H4 (cell line): ENCODE measurements around the gene TMSB10. TPM values are rescaled to one million over a fixed set of nuclear protein-coding genes. Genes with fewer than 3 reads are reported as not detected.
"Not testable (repeated sequence)": the region's sequence is repeated elsewhere in the genome, so short reads cannot be mapped to it uniquely, and the experiment has no call there.

Experiments used
- DNase-seq: peaks from one replicate; pipeline ENCODE4 v3.0.0-alpha.2; 2015; ENCODE audit warnings: low spot score
- total RNA-seq: library from RNA; depleted of rRNA; stranded (reverse); fragments of >200 nt; shearing (Covaris generic); gene quantifications from 2 replicates; pipeline ENCODE4 v1.2.3, GENCODE V29; 2014; rRNA removed

Gene TMSB10
- 4,471 and 5,260 TPM in 2 replicates for total RNA-seq

DNA sequence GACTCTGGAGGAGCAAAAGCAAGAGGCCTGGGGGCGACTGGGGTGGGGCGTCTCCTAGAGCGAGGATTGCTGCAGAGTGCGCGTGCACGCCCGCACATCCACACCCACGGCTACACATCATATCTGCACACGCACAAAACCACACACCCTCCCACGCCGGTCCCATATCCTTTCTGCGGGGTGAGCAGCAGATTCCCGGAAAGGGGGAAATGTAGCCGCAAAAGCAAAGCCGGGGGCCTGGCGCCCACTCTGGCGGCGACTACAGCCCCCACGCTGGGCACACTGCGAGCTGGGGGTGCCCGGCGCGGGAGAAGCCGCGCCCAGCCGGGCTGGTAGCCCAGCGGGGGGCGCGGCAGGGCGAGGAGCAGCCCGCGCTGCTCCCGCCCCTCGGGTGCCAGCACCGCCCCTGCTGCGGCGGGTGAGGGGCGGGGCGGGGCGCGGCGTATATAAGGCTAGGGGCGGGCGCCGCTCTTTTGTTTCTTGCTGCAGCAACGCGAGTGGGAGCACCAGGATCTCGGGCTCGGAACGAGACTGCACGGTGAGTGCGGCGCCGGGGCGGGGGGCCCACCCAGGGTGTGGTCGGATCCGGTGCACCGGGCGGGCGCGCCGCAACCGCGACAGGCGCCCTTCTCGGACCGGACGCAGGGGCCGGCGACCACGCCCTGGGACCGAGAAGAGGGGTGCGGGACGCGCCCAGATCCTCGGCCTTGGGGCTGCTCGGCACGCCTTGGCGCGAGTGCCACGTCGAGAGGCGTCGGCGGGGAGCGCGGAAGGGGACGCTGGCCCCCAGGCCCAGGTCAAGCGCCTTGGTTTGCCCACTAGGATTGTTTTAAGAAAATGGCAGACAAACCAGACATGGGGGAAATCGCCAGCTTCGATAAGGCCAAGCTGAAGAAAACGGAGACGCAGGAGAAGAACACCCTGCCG lies at the start of gene TMSB10:
Gene TMSB10 (plus strand): TSS at position 476 of the 927 bp plus-strand sequence.
- peak; percentile 79 for DNase-seq

DNA sequence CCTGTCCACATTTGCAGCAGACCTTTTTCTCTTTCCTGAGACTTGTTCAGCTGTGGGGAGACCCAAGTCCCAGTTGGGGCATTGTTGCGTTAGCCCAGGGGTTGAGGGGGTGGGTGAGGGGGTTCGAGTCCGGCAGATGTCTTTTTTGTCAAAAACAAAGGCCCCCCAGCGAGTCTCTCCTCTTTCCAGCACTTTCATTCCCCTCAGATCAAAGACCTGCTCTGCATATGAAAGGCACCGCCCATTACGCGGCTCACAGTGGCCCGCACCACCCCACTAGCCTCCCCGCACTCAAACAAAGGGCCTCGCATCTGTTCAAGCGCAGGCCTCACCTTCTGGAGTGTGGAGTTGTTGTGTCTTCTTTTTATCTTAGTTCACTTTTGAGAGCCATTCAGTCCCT lies 49.7 kb upstream of the TMSB10 start:
- DNase-seq: no peak

DNA sequence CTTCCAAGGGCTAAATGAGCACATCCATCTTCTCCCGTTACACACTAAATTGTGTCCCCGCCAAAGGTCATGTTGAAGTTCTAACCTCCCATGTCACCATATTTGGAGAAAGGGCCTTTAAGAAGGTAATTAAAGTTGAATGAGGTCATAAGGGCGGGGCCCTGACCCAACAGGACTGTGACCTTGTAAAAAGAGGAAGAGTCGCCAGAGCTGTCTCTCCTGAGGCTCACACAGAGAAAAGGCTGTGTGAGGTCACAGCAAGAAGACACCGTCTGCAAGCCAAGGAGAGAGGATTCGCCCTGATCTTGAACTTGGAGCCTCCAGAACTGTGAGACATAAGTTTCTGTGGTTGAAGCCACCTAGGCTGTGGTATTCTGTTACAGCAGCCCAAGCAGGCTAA lies 48.7 kb upstream of the TMSB10 start:
- DNase-seq: no peak

DNA sequence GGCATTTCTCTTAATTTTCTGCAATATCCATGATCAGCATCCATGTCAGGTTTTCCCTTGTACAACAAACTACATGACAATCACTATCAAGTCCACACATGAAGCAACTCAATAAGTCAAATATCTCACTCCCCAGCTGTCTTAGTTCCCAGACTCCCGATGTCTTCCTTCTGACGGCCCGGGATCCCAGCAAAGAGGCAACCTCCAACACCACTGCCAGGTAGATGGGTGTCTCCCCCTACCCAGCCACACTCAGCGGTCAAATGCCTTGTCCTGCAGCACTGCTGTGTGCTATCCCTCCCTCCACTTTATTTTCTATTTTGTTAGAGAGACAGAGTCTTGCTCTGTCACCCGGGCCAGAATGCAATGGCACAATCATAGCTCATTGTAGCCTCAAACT lies 47.9 kb upstream of the TMSB10 start:
- no peak for DNase-seq

DNA sequence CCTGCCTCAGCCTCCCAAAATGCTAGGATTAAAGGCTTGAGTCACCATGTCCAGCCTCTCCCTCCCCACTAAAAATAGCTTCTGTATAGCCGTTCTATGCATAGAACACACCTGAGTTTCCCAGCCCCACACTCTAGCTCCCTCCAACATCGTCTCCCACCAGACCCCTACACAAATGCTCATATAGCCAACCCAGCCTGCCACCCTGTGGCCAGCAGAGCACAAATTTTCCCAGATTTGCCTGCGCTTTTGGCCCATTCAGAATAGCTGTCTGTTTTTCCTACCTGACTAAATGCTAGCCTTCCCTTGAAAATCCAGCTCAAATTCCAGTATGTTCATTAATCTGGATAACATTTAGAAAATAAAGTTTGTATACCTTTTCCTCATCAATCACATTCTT lies 47.3 kb upstream of the TMSB10 start:
- no peak for DNase-seq

DNA sequence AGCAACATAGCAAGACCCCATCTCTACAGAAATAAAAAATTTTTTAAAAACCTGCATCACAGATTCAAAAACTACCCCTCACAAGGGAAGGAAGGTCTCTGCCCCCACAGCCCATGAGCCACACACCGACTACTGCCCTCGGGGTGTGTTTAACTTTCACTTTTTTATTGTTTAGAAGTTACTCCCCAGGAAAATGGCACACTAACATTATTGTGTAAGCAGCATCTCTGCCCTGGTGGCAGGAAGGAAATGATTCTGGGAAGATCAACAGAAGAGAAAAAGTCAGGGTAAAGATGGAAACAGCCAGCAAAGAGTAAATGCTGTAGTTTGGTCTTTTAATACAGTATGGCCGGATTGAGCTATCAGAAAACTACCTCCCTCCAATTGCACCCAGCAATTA lies 46.5 kb upstream of the TMSB10 start:
- no peak for DNase-seq

DNA sequence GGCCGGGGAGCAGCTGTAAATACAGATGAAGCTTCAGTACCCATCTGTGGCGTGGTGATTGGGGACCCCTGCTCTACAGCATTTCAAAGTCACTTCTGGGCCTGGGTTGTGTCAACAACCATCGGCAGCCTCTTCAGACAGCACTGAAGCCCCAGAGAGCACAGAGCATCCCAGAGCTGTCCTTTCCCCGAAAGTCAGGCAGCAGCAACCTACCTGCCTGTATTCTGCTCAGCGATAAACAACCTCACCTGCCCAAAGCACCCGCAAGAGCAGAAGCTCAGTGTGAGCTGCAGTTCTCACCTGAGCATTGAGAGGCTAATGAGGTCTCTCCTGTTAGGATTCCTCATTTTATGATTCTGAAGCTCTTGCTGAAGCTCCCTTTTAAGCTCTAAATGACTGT lies 43.9 kb upstream of the TMSB10 start:
- DNase-seq: no peak

DNA sequence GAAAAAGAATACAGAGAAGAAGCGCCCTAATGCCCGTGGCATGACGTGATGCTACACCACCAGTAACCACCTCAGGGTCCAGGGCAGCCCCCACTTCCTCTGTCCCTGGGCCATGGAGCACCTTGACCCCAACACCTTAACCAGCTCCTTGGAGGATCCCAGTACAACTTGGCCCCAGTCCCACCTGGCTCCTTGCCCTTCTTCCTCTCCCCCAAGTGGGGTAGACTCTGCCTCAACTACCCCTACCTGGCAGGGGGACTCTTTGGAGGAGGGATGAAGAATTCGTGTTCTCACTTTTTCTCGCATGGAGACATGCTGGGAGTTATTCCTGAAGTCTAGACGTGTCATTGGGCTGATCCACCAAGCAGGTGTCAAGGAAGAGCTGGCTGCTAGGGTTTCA lies 43.5 kb upstream of the TMSB10 start:
- DNase-seq: no peak

DNA sequence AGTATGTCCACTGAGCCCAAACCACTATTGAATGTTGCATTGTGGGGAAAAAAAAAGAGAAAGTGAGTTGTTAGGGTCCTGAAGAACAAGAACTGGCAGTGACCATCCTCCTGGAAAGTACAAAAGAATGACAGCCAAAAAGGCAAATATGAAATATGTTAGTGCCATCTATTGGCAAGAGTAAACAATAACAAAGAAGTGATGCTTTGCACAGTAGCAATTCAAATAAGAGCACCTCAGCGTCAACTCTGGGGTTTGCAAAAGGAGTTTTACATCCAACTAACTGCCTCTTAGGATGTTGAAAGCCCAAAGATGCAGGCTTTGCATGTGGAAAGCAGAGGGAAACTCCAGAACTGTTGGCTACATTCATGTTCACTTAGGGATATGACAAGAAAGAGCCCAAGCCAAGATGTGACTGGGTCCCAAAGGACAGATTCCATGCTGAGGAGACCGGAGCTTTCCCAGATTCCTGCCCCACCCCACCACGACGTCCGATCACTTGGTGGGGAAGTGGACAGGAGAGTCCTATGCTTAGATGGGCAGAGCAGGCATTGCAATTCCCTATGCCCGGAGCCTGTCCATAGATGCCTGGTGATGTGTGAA lies 40.2 kb upstream of the TMSB10 start:
- DNase-seq: peak; percentile 49

DNA sequence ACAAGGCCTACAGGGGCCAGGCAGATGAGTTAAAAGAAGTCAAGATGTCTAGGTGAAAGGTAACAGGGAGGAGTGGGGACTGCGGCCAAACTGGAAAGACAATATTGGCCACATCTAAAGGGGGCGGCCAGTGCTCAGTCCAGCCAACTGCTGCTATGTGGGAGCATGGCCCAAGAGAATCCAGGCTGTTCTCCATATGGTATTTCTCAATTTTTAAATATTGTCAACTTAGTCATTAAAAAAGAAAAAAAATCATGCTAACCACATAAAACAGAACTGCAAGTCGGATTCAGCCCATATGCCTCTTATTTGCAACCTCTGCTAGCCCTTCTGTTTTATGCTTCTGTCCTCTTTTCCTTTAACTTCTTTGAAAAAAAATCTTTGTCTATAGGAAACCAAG lies 39.3 kb upstream of the TMSB10 start:
- DNase-seq: no peak

DNA sequence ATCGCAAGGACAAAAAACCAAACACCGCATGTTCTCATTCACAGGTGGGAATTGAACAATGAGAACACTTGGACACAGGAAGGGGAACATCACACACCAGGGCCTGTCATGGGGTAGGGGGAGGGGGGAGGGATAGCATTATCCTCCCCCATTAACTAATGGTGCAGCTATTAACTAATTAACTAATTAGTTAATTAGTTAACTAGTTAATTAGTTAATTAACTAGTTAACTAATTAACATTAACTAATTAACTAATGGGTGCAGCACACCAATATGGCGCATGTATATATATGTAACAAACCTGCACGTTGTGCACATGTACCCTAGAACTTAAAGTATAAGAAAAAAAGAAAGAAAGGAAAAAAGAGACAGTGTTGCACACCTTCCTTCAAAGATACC lies 37.1 kb upstream of the TMSB10 start:
- DNase-seq: not testable (repeated sequence)

DNA sequence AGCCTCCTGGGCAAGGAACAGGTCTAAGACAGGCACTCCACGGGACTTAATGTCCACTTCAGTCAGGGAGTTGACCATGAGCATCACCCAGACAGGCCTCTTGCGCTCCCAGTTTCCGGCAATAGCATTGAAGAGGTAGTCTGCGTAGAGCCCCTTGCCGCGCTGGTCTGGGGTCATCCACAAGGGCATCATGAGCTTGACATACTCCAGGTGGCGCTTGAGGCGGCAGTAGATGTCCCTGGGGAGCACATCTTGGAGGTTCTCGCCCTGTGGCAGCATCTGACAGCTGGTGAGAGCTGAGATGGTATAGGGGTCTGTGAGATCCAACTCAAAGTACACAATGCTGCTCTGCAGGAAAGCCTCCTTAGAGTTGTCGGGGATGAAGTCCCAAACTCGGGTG lies 35.1 kb upstream of the TMSB10 start:
- DNase-seq: no peak

DNA sequence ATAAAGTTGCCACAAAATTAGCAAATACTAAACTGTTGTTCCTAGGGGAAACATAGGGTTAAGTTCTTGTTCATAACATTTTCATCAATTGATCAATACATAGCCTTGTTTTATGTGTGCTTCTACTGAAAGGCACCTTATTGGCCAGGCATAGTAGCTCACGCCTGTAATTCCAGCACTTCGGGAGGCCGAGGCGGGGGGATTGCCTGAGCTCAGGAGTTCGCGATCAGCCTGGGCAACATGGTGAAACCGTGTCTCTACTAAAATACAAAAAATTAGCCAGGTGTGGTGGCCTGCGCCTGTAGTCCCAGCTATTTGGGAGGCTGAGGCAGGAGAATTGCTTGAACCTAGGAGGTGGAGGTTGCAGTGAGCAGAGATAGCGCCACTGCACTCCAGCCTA lies 32.8 kb upstream of the TMSB10 start:
- not testable (repeated sequence) for DNase-seq

DNA sequence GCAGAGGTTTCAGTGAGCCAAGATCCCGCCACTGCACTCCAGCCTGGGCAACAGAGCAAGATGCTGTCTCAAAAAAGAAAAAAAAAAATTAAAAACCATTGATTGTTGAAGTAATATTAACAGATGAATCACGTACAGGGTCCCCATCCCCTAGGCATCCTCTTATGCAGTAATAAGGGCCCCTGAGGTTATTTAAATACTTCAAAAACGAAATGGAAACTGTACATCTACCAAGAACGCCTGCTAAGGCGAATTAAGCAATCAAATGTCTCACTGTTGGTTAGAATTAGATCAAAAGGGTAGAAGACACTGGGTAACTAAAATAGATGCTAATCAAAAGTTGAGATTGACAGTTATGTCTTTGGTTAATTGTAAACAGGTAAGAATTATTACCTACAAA lies 32.1 kb upstream of the TMSB10 start:
- DNase-seq: no peak

DNA sequence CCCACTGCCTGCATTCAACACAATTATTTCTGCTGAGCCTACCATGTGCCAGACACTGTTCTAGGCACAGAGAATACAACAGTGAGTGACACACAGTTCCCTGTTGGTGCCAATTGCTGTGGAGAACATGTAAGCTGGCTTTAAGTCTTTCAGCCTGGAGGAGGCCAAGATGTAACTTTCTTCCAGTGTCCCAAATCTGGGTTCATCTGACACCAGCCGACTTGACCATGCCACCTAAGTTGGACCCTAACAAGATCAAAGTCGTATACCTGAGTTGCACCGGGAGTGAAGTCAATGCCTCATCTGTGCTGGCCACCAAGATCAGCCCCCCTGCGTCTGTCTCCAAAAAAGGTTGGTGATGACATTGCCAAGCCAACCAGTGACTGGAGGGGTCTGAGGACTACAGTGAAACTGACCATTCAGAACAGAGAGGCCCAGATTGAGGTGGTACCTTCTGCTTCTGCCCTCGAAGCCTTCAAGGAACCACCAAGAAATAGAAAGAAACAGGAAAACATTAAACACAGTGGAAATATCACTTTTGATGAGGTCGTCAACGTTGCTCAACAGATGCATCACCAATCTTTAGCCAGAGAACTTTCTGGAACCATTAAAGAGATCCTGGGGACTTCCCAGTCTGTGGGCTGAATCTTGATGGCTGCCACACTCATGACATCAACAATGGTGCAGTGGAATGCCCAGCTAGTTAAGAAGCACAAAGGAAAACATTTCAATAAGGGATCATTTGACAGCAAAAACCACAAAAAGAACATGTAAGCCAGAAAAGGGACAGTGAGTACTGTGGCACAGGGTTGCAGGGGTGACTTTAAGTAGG lies 30.9 kb upstream of the TMSB10 start:
- DNase-seq: no peak

DNA sequence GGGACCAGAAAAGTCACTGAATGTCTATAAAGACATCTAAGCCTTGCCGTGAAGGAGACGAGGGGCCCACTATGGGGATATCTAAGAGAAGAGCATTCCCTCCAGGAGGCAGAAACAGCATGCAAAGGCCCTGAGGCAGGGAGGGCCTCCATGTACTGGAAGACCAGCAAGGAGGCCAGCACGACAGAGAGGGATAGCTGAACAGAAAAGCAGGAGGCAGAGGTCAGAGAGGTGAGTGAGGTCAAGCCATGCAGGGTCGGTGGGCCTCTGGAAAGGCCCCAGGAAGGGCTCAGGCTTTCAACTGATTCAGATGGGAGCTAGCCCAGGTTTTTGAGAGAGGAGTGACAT lies 30.3 kb upstream of the TMSB10 start:
- DNase-seq: no peak

DNA sequence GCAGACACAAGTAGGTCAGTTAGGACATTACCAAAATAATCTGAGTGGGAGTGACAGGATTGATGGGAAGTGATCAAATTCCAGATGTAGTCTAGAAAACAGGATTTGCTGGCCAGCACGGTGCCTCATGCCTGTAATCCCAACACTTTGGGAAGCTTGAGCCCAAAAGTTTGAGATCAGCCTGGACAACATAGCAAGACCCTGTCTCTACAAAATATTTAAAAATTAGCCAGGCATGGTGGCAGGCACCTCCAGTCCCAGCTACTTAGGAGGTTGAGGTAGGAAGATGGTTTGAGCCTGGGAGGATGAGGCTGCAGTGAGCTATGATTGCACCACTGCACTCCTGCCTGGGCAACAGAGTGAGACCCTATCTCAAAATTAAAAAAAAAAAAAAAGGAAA lies 29.8 kb upstream of the TMSB10 start:
- not testable (repeated sequence) for DNase-seq

DNA sequence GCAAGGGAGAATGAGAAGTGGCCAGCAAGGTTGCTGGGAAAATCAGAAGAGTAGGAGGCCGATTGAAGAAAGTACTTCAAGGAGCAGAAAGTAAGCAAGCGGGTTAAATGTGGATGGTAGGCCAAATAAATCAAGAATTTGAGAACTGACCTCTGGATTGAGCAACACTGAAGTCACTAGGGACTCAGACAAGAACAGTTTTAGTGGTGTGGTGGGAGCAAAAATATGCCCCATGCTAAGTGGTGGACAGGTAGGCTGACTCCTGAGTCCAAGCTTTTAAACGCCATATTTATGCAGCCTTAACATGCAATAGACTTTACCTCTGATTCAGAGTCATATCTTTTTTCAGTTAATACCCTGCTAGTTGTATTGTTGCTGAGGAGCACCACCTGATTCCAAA lies 29.1 kb upstream of the TMSB10 start:
- no peak for DNase-seq

DNA sequence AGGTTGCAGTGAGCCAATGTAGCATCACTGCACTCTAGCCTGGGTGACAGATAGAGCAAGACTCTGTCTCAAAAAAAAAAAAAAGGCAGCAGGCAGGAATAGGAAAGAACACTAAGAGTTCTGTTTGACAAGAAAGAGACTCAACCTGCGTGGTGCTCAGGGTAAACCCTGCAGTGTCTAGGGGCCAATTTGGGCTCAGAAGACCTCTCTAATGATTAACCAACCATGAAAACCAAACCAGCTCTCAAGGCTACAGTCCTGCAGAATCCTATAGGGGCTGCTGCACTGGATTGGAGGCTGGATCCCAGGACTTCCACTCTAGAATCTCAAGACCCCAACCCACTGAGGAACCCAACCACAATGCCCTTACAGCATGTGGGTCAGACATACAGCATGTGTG lies 27.0 kb upstream of the TMSB10 start:
- DNase-seq: no peak

DNA sequence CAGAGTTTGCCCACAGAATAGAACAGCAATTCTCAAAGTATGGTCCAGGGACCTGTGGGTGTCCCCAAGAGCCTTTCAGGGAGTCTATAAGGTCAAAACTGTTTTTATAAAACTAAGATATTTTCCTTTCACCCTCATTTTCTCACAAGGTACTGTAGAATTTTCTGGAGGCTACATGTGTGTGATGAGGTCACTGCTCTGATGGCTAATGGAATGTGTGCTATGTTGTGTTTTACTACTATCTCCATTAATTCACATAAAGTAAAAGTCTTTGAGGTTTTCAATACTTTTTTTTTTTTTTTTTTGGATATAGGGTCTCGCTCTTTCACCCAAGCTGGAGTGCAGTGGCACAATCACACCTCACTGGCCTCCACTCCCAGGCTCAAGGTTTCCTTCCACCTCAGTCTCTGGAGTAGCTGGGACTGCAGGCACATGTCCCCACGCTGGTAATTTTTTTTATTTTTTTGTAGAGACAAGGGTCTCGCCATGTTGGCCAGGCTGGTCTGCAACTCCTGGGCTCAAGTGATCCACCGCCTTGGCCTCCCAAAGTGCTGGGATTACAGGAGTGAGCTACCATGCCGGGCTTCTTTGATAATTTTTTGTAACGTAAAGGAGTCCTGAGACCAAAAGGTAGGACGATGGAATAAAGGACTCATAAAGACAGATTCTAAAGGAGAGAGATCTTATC lies 26.4 kb upstream of the TMSB10 start:
- no peak for DNase-seq

DNA sequence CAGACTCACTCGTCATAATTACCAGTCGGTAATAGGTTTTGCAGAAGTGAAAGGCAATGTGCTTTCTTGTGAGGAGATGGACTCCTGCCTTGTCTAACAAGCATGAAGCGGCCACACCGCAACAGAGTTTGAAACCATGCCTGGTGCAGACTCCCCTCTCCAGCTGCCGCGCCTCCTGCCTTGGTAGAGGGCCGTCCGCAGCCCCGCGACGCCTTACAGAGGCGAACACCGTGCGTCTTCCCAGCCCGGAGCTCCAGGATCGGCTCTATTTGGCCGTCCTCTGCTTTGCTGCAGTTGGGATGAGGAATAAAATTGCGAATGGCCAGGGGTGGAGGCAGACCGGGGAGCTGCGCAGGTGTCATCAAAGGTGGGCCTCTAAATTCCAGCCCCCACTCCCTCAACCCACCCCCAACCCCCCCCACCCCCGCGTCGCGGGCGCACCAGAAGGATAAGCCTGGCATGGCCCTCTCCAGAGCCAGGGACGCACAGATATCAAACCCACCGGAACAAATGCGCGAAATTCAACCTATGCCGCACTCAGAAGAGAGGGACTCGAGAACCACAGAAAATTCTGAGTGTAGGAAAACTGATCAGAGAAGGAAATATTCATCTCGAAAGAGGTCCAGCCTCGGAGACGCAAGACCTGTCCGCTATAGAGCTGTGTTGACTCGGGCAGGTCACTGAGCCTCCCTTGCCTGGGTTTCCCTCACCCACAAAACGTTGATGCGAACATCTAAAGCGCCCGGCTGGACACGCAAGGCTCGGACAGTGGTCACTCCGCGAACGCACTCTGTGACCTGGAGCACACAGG lies 25.7 kb upstream of the TMSB10 start:
- DNase-seq: no peak
